Stimulated activated naive B cell treated with anti-CD40 and anti-IgM and Interleukin-4, amounts not matched to agents 10 μg/mL and 1 μg/mL and 100 μg/mL, for 72 hours (primary cell): ENCODE measurements around the gene BRAT1.

Source experiments
- ATAC-seq, 2 donors: fragments of 150-1000 bp; cut with Tn5 transposase; replicated peaks; 2 replicates each; pipeline ENCODE4 v1.10.0; 2021; ENCODE audit warnings: moderate library complexity in 1 of 2
- DNase-seq: peaks from one replicate; pipeline ENCODE4 v3.0.0; 2021
- H3K27ac Mint-ChIP-seq: one replicate; pipeline ENCODE4 v1.8.0; 2022; ENCODE audit warnings: mild to moderate bottlenecking, mixed read lengths
- H3K27me3 Mint-ChIP-seq, 2 donors: one replicate each; pipeline ENCODE4 v1.8.0; 2022; ENCODE audit warnings: mixed read lengths in 2 of 2
- H3K36me3 Mint-ChIP-seq, 2 donors: one replicate each; pipeline ENCODE4 v1.8.0; 2022; ENCODE audit warnings: mixed read lengths in 2 of 2, mild to moderate bottlenecking in 1 of 2
- H3K4me1 Mint-ChIP-seq, 2 donors: one replicate each; pipeline ENCODE4 v1.8.0; 2022; ENCODE audit warnings: mixed read lengths in 2 of 2, mild to moderate bottlenecking in 1 of 2
- H3K4me3 Mint-ChIP-seq, 2 donors: one replicate each; pipeline ENCODE4 v1.8.0; 2022; ENCODE audit warnings: mild to moderate bottlenecking in 2 of 2, mixed read lengths in 2 of 2, moderate library complexity in 1 of 2
- H3K9me3 Mint-ChIP-seq, 2 donors: one replicate each; pipeline ENCODE4 v1.8.0; 2022; ENCODE audit warnings: mixed read lengths in 2 of 2, mild to moderate bottlenecking in 1 of 2

The BRAT1 gene

GRCh38 chr7:2512179-2512661 lies 43.1 kb downstream of the BRAT1 start:
- Mint-ChIP-seq H3K27me3 (no peaks in the 10 kb centered on the region), H3K36me3 (no peaks in the 10 kb centered on the region), H3K4me1 (peaks cover 49 to 65% of the 10 kb centered on the region in 2 donors), H3K4me3 (peak overlapping the region; percentile 64 to 70), H3K9me3 (no peaks in the 10 kb centered on the region), H3K27ac (peak overlapping the region; percentile 98)
- ATAC-seq = peak; percentile 35 to 46
- peak; percentile 58 for DNase-seq

DNA sequence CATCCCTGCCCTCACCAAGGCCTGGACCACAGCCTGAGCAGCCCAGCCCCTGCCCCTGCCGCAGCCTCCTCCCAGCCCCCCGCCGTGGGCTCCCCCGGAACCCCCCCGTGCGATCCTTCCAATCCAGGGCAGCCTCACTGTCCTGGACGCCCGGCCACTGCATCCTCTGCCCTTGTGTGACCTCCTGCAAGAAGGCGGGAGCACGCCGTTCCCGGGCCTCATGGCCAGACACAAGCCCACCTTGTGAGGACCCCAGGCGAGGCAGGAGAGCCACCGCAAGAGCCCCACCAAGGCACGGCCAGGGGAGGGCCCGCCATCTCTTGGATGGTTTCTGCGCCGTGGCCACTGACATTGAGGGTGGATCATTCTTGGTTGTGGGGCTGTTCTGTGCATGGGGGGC lies 43.6 kb downstream of the BRAT1 start:
- no peaks in the 10 kb centered on the region for H3K27me3 Mint-ChIP-seq

GRCh38 chr7:2510909-2511768 lies 44.2 kb downstream of the BRAT1 start:
- Mint-ChIP-seq H3K36me3 (no peaks in the 10 kb centered on the region), H3K9me3 (no peaks in the 10 kb centered on the region), H3K4me1 (peaks cover 49 to 66% of the 10 kb centered on the region in 2 donors), H3K4me3 (peak overlapping the region; percentile 76 to 79), H3K27me3 (no peaks in the 10 kb centered on the region), H3K27ac (peak overlapping the region; percentile 98)
- peak; percentile 74 for DNase-seq
- ATAC-seq = peak; percentile 68 to 73

More for the DNA sequence above, 43.6 kb downstream of the BRAT1 start:
- Mint-ChIP-seq H3K36me3 (no peaks in the 10 kb centered on the region), H3K4me3 (peak overlapping the region; percentile 64 to 79), H3K9me3 (no peaks in the 10 kb centered on the region), H3K4me1 (peaks cover 49 to 66% of the 10 kb centered on the region in 2 donors), H3K27ac (peak overlapping the region; percentile 98)
- no peak for DNase-seq
- no peak for ATAC-seq

DNA sequence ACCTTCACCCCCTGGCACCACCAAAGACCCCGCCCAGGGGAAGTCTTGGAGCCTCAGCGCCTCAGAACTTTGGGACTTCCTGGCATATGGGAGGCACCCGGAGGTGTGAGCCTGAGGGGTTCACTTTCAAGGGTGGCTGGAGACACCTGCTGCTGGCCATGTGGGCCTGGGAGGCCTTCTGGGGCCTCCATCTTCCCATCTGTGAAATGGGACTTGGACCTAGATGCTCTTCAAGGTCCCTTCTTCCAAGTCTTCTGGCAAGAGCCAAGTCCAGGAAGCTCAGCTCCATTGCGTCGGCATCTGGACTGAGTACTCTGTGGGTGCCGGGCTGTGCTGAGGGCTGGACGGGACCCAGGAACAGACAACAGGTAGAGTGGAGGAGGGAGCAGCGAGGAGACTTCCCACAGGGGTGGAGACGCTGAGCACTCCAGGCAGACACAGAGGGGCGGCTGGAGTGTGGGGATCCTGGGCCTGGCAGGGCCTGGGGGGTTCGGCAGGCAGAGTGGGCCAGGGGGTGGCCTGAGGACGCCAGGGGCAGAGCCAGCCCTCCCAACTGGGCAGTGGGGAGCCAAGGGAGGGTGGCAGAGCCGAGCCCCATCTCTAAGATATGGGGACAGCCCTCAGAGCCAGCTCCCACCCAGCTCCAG lies 45.1 kb downstream of the BRAT1 start:
- DNase-seq (no peak), ATAC-seq (no peak)
- no peaks in the 10 kb centered on the region for H3K36me3 Mint-ChIP-seq
- no peaks in the 10 kb centered on the region for H3K27me3 Mint-ChIP-seq
- H3K4me1 Mint-ChIP-seq = peaks cover 49 to 66% of the 10 kb centered on the region in 2 donors
- peak overlapping the region; percentile 98 for H3K27ac Mint-ChIP-seq
- peak overlapping the region; percentile 58 to 79 for H3K4me3 Mint-ChIP-seq
- no peaks in the 10 kb centered on the region for H3K9me3 Mint-ChIP-seq

GRCh38 chr7:2509298-2509906 lies 45.9 kb downstream of the BRAT1 start:
- no peak for DNase-seq
- no peaks in the 10 kb centered on the region for H3K9me3 Mint-ChIP-seq

GRCh38 chr7:2508327-2509215 lies 46.8 kb downstream of the BRAT1 start:
- DNase-seq (peak; percentile 66), ATAC-seq (peak; percentile 50 to 53)
- Mint-ChIP-seq H3K9me3 (no peaks in the 10 kb centered on the region), H3K27me3 (no peaks in the 10 kb centered on the region), H3K36me3 (no peaks in the 10 kb centered on the region), H3K27ac (peak overlapping the region; percentile 90), H3K4me3 (peak overlapping the region; percentile 61 to 79), H3K4me1 (peaks cover 52 to 64% of the 10 kb centered on the region in 2 donors)

More at GRCh38 chr7:2509298-2509906, 45.9 kb downstream of the BRAT1 start:
- H3K36me3 Mint-ChIP-seq = no peaks in the 10 kb centered on the region
- H3K4me1 Mint-ChIP-seq = peaks cover 49 to 66% of the 10 kb centered on the region in 2 donors
- no peak for ATAC-seq
- peak overlapping the region; percentile 61 to 79 for H3K4me3 Mint-ChIP-seq
- H3K27ac Mint-ChIP-seq = peak overlapping the region; percentile 90
- no peaks in the 10 kb centered on the region for H3K27me3 Mint-ChIP-seq

DNA sequence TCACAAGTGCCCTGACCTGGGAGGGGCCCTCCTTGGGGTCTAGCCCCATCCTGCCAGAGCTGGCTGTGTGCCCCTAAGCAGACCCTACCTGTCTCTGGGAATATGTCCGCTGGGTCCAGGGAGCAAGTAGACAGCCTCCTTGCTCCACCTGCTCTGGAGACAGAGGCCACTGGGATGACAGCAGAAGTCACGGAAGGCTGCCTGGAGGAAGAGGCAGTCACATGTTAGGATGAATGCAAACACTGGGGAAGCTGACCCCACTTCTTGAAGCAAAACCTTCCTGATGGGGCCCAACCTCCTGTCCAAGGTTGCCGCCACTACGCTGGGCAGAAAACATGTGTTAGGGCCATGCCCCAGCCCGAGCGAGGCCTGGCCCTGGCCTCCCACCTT lies 47.4 kb downstream of the BRAT1 start:
- Mint-ChIP-seq H3K4me1 (peaks cover 47 to 58% of the 10 kb centered on the region in 2 donors), H3K9me3 (no peaks in the 10 kb centered on the region), H3K27me3 (no peaks in the 10 kb centered on the region), H3K4me3 (no peak overlapping the region), H3K36me3 (no peaks in the 10 kb centered on the region), H3K27ac (peak overlapping the region; percentile 90)
- DNase-seq (no peak), ATAC-seq (no peak)

- Mint-ChIP-seq H3K27ac (peak overlapping the region; percentile 44), H3K36me3 (no peaks in the 10 kb centered on the region), H3K9me3 (no peaks in the 10 kb centered on the region), H3K4me1 (peaks cover 42 to 52% of the 10 kb centered on the region in 2 donors), H3K4me3 (no peak overlapping the region), H3K27me3 (no peaks in the 10 kb centered on the region)
- ATAC-seq = no peak
- DNase-seq = no peak
Measured at GRCh38 chr7:2507208-2507916, 48.0 kb downstream of the BRAT1 start.

DNA sequence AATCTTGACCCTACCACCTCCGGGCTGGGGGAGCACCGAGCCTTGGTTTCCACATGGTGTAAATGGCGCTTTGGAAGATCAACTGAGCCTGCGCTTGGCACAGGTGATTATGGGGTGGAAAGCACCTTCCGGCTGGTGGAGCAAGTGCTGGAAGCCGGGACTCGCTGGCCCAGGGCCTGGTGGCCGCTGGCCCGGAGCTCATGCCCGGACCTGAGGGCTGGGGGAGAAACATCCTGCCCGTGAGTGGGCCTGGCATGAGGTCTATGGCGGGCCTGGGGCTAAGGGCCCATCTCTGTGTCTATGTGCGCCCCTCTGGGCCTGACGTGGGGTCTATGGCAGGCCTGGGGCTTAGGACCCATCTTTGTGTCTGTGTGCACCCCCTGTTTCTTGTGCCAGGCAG lies 49.9 kb downstream of the BRAT1 start:
- Mint-ChIP-seq H3K4me1 (peaks cover 31 to 33% of the 10 kb centered on the region in 2 donors), H3K27me3 (no peaks in the 10 kb centered on the region), H3K27ac (no peak overlapping the region), H3K9me3 (no peaks in the 10 kb centered on the region), H3K36me3 (no peaks in the 10 kb centered on the region), H3K4me3 (no peak overlapping the region)
- DNase-seq (no peak), ATAC-seq (no peak)

GRCh38 chr7:2504889-2505375 lies 50.4 kb downstream of the BRAT1 start:
- Mint-ChIP-seq H3K4me1 (peaks cover 28% of the 10 kb centered on the region in 2 donors), H3K36me3 (no peaks in the 10 kb centered on the region), H3K9me3 (no peaks in the 10 kb centered on the region), H3K27ac (no peak overlapping the region), H3K27me3 (no peaks in the 10 kb centered on the region), H3K4me3 (no peak overlapping the region)
- no peak for ATAC-seq
- DNase-seq = no peak

DNA sequence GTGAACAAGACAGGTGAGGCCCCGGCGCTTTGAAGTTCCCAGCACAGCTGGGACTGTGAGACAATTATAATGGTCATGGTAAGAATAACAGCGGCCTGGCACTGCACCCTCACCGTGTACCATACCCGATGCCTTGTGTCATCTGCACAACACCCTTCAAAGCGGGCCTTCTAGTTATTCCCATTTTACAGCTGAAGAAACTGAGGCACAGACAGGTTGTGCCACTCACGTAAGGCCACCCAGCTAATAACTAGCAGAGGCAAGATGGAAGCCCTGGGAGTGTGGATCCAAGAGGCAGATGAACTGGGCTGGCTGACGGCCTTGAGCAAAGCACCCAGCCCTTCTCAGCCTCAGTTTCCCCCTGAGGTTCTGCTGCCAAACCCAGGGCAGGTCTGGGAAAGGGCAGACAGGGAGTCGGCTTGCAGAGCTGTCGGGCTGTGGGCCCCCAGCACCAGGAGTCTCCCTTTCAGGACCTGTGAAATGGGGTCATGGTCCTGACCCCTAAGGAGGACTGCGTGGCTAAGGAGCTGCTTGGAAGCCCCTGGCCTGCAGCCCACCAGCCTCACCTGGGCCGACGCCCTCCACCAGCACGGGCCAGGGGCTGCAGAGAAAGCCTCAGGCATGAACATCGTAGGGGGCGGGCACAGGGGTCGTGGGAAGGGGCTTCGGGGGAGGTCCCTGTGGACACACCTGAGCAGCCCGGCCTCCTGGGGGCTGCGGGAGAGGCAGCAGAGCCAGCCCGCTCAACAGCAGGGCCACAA lies 51.0 kb downstream of the BRAT1 start:
- no peaks in the 10 kb centered on the region for H3K9me3 Mint-ChIP-seq
- no peak for ATAC-seq
- H3K4me3 Mint-ChIP-seq = no peak overlapping the region
- no peaks in the 10 kb centered on the region for H3K36me3 Mint-ChIP-seq
- peaks cover 22 to 25% of the 10 kb centered on the region in 2 donors for H3K4me1 Mint-ChIP-seq
- no peak overlapping the region for H3K27ac Mint-ChIP-seq
- no peaks in the 10 kb centered on the region for H3K27me3 Mint-ChIP-seq
- DNase-seq = no peak

GRCh38 chr7:2503056-2503941 lies 52.0 kb downstream of the BRAT1 start:
- Mint-ChIP-seq H3K27ac (no peak overlapping the region), H3K9me3 (no peaks in the 10 kb centered on the region), H3K4me1 (peaks cover 13 to 16% of the 10 kb centered on the region in 2 donors), H3K36me3 (no peaks in the 10 kb centered on the region), H3K27me3 (peaks cover 0 to 9% of the 10 kb centered on the region in 2 donors), H3K4me3 (no peak overlapping the region)
- ATAC-seq (no peak), DNase-seq (no peak)
